ENCODE measurements around the gene ASMTL.

ASMTL gene

GRCh38 chrX:1354036-1355019 is 98.4 kb downstream of the ASMTL start:
- TF ChIP-seq CTCF (IDR thresholded peaks at IDR 0.05; ENCODE audit: borderline replicate concordance, extremely low read depth, low read length, poor library complexity, severe bottlenecking) (no peak), EZH2 (IDR thresholded peaks at IDR 0.05; ENCODE audit: borderline replicate concordance, low read depth, low read length, severe bottlenecking) (no peak)
- Histone ChIP-seq H3K9ac (ENCODE audit: low read depth, low read length) (no peak overlapping the region), H3K4me2 (ENCODE audit: insufficient read depth, low read length) (no peak overlapping the region), H4K20me1 (ENCODE audit: insufficient read depth, low read length) (no peaks in the 10 kb centered on the region), H3K9me3 (ENCODE audit: insufficient read depth, low read length, severe bottlenecking) (no peaks in the 10 kb centered on the region), H2AFZ (ENCODE audit: low read depth, low read length) (no peak overlapping the region), H3K36me3 (ENCODE audit: insufficient read depth, low read length) (no peaks in the 10 kb centered on the region), H3K4me3 (ENCODE audit: low read depth in 1 of 2, low read length in 2 of 2) (no peak overlapping the region), H3K79me2 (ENCODE audit: insufficient read depth, low read length) (no peaks in the 10 kb centered on the region), H3K27me3 (ENCODE audit: insufficient read depth, low read length, poor library complexity) (no peaks in the 10 kb centered on the region), H3K4me1 (ENCODE audit: insufficient read depth, low read length) (no peaks in the 10 kb centered on the region), H3K27ac (ENCODE audit: low read length) (no peak overlapping the region)
- DNase-seq: no peak
- no peak for ATAC-seq (ENCODE audit: insufficient read depth, low read depth)

Measured in DND-41 (cell line).